Lower leg skin (tissue), 4 donors: ENCODE measurements around the gene RPGR. TPM values are rescaled to one million over a fixed set of nuclear protein-coding genes. Genes with fewer than 3 reads are reported as not detected.

Experiments used
- DNase-seq, 2 donors: peaks; one replicate each; pipeline ENCODE4 v3.0.0-alpha.2; 2019; ENCODE audit warnings: low spot score in 2 of 2
- H3K4me3 ChIP-seq: fragments of 200-600 bp; sonication (generic); 2 replicates; pipeline ENCODE4 v1.5.1; 2017; ENCODE audit warnings: mild to moderate bottlenecking, low read depth; ENCODE audit not compliant: poor library complexity, severe bottlenecking
- CTCF ChIP-seq, 3 donors: fragments of 450-650 bp; IDR thresholded peaks; one replicate each; pipeline ENCODE4 v1.5.1; 2016; ENCODE audit warnings: antibody characterized with exemption in 3 of 3, mild to moderate bottlenecking in 3 of 3, moderate library complexity in 2 of 3
- POLR2A ChIP-seq, 2 donors: fragments of 450-650 bp; IDR thresholded peaks; one replicate each; pipeline ENCODE4 v1.6.1; 2016 to 2017; ENCODE audit warnings: antibody characterized with exemption in 2 of 2, mild to moderate bottlenecking in 1 of 2, moderate library complexity in 1 of 2
- WGBS, 2 donors: methylation state at CpG; one replicate each; pipeline ENCODE4 v1.1.5; 2018; 5-methylcytosine and 5-hydroxymethylcytosine counted together
- intact Hi-C: fragments of 100-400 bp; cut with DNase I; formaldehyde crosslinking; loops from one replicate; pipeline ENCODE4 v1.15.0; 2023; ENCODE audit warnings: low total_unique reads
- total RNA-seq, 4 donors: library from RNA; depleted of rRNA; stranded (reverse); fragments of >200 nt; gene quantifications; one replicate each; pipeline ENCODE4 v1.1.0, GENCODE V29; 2016

RPGR gene
- total RNA-seq, 4 donors from 2014 or later = 4.1 to 33.4 (median 19.4) TPM

GRCh38 chrX:38352362-38352761 is 25.1 kb upstream of the RPGR start, which contains the start of gene OTC:
Gene OTC (plus strand): TSS chrX:38352604. CDS start chrX:38352697, 93 bp downstream.
- intact Hi-C loops = no loop called here
- H3K4me3 ChIP-seq = no peak within 1 kb of the TSS
- no peak for DNase-seq
- 65 to 69% methylated on average over 4 of the region's 4 CpGs for WGBS, 2 donors
- no peak for TF ChIP-seq CTCF (IDR thresholded peaks at IDR 0.05)
- TF ChIP-seq POLR2A (IDR thresholded peaks at IDR 0.05) = no peak

GRCh38 chrX:38351346-38351745 is 24.0 kb upstream of the RPGR start:
- TF ChIP-seq CTCF (IDR thresholded peaks at IDR 0.05) (no peak), POLR2A (IDR thresholded peaks at IDR 0.05) (no peak)
- H3K4me3 ChIP-seq = no peak overlapping the region
- intact Hi-C loops = no loop called here
- 70 to 90% methylated on average over 3 of the region's 3 CpGs for WGBS, 2 donors
- DNase-seq = no peak

GRCh38 chrX:38347136-38347535 is 19.8 kb upstream of the RPGR start:
- no peak overlapping the region for H3K4me3 ChIP-seq
- WGBS, 2 donors = 64 to 85% methylated on average over 2 of the region's 2 CpGs
- no peak for DNase-seq
- intact Hi-C loops = no loop called here
- TF ChIP-seq CTCF (IDR thresholded peaks at IDR 0.05) (no peak), POLR2A (IDR thresholded peaks at IDR 0.05) (no peak)

GRCh38 chrX:38346150-38346549 is 18.8 kb upstream of the RPGR start:
- intact Hi-C loops = no loop called here
- 47 to 65% methylated on average over 5 of the region's 5 CpGs for WGBS, 2 donors
- no peak overlapping the region for H3K4me3 ChIP-seq
- no peak for DNase-seq
- TF ChIP-seq POLR2A (IDR thresholded peaks at IDR 0.05) (no peak), CTCF (IDR thresholded peaks at IDR 0.05) (no peak)

GRCh38 chrX:38342853-38343778 is 15.8 kb upstream of the RPGR start:
- no peak for DNase-seq
- no peak overlapping the region for H3K4me3 ChIP-seq
- TF ChIP-seq POLR2A (IDR thresholded peaks at IDR 0.05) (no peak), CTCF (IDR thresholded peaks at IDR 0.05) (no peak)
- intact Hi-C loops = no loop called here
- WGBS, 2 donors = 49 to 80% methylated on average over 2 of the region's 2 CpGs
